ENCODE measurements around the gene OR1A1. TPM values are rescaled to one million over a fixed set of nuclear protein-coding genes. Genes with fewer than 3 reads are reported as not detected.
A peak's percentile ranks its signal among the peaks of the same experiment; 100 is the strongest.

OR1A1 gene
- not detected for total RNA-seq
- long read RNA-seq, result 0 reads

GRCh38 chr17:3207367-3207766 lies at the start of gene OR1A1:
TSS of gene OR1A1 (plus strand) at chr17:3207667. CDS start at chr17:3215621, 7,954 bp downstream.
- ATAC-seq, result no peak
- H3K36me3 ChIP-seq, result no peaks in the 10 kb centered on the region
- intact Hi-C loops (cut with DNase I), result no loop called here
- H3K4me1 ChIP-seq, result no peaks in the 10 kb centered on the region
- no peak within 1 kb of the TSS for H3K4me3 ChIP-seq
- 68% methylated on average over 5 of the region's 7 CpGs for WGBS (ENCODE audit: insufficient coverage, low coverage, low lambda C conversion rate, missing lambda C conversion rate)
- TF ChIP-seq CTCF (IDR thresholded peaks at IDR 0.05) (no peak), POLR2A (IDR thresholded peaks at IDR 0.05) (no peak)
- H3K27me3 ChIP-seq, result no peaks in the 10 kb centered on the region
- H3K27ac ChIP-seq, result no peak within 1 kb of the TSS
- no peak for DNase-seq
- no peaks in the 10 kb centered on the region for H3K9me3 ChIP-seq

GRCh38 chr17:3167574-3167973 lies 39.9 kb upstream of the OR1A1 start:
- TF ChIP-seq POLR2A (IDR thresholded peaks at IDR 0.05) (no peak), CTCF (IDR thresholded peaks at IDR 0.05) (no peak)
- peak in 2 of 4 donors; percentile 14 to 42 for ATAC-seq

DNA sequence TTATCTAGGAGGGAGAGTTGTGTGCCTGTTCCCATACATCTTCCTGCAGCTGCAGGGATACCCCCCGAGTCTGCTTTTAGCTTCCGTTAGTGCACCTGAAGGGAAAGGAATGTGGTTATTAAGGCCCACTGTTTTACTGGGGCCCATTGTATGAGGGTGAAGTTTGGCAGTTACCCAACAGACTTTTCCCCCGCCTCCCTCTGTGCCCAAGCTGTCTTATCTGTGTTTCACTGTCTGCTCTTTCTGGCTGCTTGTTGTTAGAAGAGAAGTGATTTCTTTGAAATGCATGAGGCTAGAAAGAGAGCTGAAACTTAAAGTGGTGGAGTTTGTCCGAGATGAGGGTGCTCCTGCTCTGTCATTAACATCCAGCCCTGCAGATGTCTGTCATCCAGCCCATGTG lies 17.5 kb upstream of the OR1A1 start:
- ATAC-seq (no peak), DNase-seq (no peak)
- Histone ChIP-seq H3K36me3 (no peaks in the 10 kb centered on the region), H3K4me1 (no peaks in the 10 kb centered on the region), H3K27me3 (no peaks in the 10 kb centered on the region), H3K4me3 (no peak overlapping the region), H3K9me3 (no peaks in the 10 kb centered on the region), H3K27ac (no peak overlapping the region)
- WGBS (ENCODE audit: insufficient coverage, low coverage, low lambda C conversion rate, missing lambda C conversion rate), result 21% methylated on average over 2 of the region's 4 CpGs
- intact Hi-C loops (cut with DNase I), result no loop called here
- no peak for TF ChIP-seq CTCF (IDR thresholded peaks at IDR 0.05)

More at GRCh38 chr17:3167574-3167973, 39.9 kb upstream of the OR1A1 start:
- Histone ChIP-seq H3K4me1 (no peaks in the 10 kb centered on the region), H3K36me3 (no peaks in the 10 kb centered on the region), H3K27ac (no peak overlapping the region), H3K27me3 (no peaks in the 10 kb centered on the region), H3K4me3 (no peak overlapping the region), H3K9me3 (no peaks in the 10 kb centered on the region)
- DNase-seq, result no peak
- intact Hi-C loops (cut with DNase I), result no loop called here
- 39% methylated on average over 5 of the region's 5 CpGs for WGBS (ENCODE audit: insufficient coverage, low coverage, low lambda C conversion rate, missing lambda C conversion rate)

GRCh38 chr17:3197219-3197618 lies 10.2 kb upstream of the OR1A1 start, which contains the start of gene OR1A2:
TSS of gene OR1A2 (plus strand) at chr17:3197519. CDS start at chr17:3197519, 0 bp downstream.
- 59% methylated on average over 4 of the region's 4 CpGs for WGBS (ENCODE audit: insufficient coverage, low coverage, low lambda C conversion rate, missing lambda C conversion rate)
- Histone ChIP-seq H3K4me1 (no peaks in the 10 kb centered on the region), H3K27ac (no peak within 1 kb of the TSS), H3K9me3 (no peaks in the 10 kb centered on the region), H3K4me3 (no peak within 1 kb of the TSS), H3K27me3 (no peaks in the 10 kb centered on the region), H3K36me3 (no peaks in the 10 kb centered on the region)
- TF ChIP-seq POLR2A (IDR thresholded peaks at IDR 0.05) (no peak), CTCF (IDR thresholded peaks at IDR 0.05) (no peak)
- intact Hi-C loops (cut with DNase I), result no loop called here
- ATAC-seq (no peak), DNase-seq (no peak)

DNA sequence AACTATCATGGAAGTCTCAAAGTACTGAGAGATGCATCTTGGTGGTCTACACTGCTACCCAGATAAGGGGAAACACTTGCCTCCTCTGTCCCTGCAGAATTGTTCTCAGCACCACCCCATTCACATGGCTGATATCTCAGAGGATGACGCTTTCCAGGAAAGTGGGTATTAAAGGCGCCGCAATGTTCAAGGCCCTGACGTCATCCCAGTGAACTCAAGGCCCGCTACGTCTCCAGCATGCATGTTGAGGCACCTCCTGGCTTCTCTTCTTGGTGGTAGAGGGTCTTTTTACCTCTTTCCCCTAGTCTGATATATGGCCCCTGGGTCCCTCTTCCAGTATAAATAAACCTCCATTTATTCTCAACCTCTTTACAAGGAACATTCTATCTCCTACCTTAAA lies 1.0 kb downstream of the OR1A1 start:
- no peaks in the 10 kb centered on the region for H3K27me3 ChIP-seq
- H3K4me1 ChIP-seq, result no peaks in the 10 kb centered on the region
- 78% methylated on average over 6 of the region's 6 CpGs for WGBS (ENCODE audit: insufficient coverage, low coverage, low lambda C conversion rate, missing lambda C conversion rate)
- no peak overlapping the region for H3K4me3 ChIP-seq
- TF ChIP-seq POLR2A (IDR thresholded peaks at IDR 0.05), result no peak
- TF ChIP-seq CTCF (IDR thresholded peaks at IDR 0.05), result no peak
- H3K36me3 ChIP-seq, result no peaks in the 10 kb centered on the region
- H3K9me3 ChIP-seq, result no peaks in the 10 kb centered on the region
- intact Hi-C loops (cut with DNase I), result no loop called here
- no peak overlapping the region for H3K27ac ChIP-seq
- ATAC-seq, result no peak
- no peak for DNase-seq

All from right lobe of liver (tissue), 6 donors.